ENCODE data around the gene HDAC4. TPM values are rescaled to one million over a fixed set of nuclear protein-coding genes. Genes with fewer than 3 reads are reported as not detected.

Gene HDAC4
- total and polyA plus RNA-seq, 2 of the 4 experiments (the other 2 are of a cell fraction) = 4.1 to 7.2 TPM

GRCh38 chr2:239381709-239382134 is 19.1 kb downstream of the HDAC4 start:
- Histone ChIP-seq H4K5ac (ENCODE audit: low read depth, low read length) (no peak overlapping the region), H3K27ac (ENCODE audit: insufficient read depth, low read length) (no peak overlapping the region), H3K18ac (ENCODE audit: low read depth, low read length) (no peak overlapping the region), H3K4me1 (ENCODE audit: control insufficient read depth, insufficient read depth, low read length) (no peaks in the 10 kb centered on the region; the same call in 1 of the 2 replicates), H3K9ac (ENCODE audit: low read depth, low read length) (no peak overlapping the region), H2AFZ (replicated peaks; ENCODE audit: low read length, poor library complexity) (no peak overlapping the region), H2BK15ac (ENCODE audit: low read depth, low read length) (no peak overlapping the region), H3K14ac (replicated peaks; ENCODE audit: low read depth, low read length) (no peak overlapping the region), H2BK5ac (ENCODE audit: low read depth, low read length, poor library complexity, severe bottlenecking) (no peak overlapping the region), H4K20me1 (ENCODE audit: insufficient read depth, low read length) (peaks cover 55% of the 10 kb centered on the region), H3K36me3 (ENCODE audit: control insufficient read depth, insufficient read depth, low read length) (peaks cover 26% of the 10 kb centered on the region), H2BK20ac (ENCODE audit: low read depth, low read length) (no peak overlapping the region), H3K4me2 (ENCODE audit: low read depth, low read length) (no peak overlapping the region), H3K56ac (ENCODE audit: extremely low read depth, insufficient read depth, low read length) (no peak overlapping the region), H3K23ac (ENCODE audit: low read depth, low read length) (no peak overlapping the region), H3K79me1 (ENCODE audit: low read depth in 1 of 2, low read length in 2 of 2) (peaks cover 34 to 82% of the 10 kb centered on the region in 2 experiments), H4K91ac (ENCODE audit: insufficient read depth, low read depth, low read length) (no peak overlapping the region), H2AK9ac (replicated peaks; ENCODE audit: low read depth, low read length, poor library complexity) (no peak overlapping the region), H4K8ac (ENCODE audit: low read depth in 2 of 2, low read length in 2 of 2) (no peak overlapping the region), H2BK120ac (ENCODE audit: low read depth, low read length) (no peak overlapping the region), H3K4me3 (ENCODE audit: insufficient read depth, low read depth, low read length) (no peak overlapping the region), H3K9me3 (ENCODE audit: control insufficient read depth, insufficient read depth, low read length) (no peaks in the 10 kb centered on the region), H3K27me3 (ENCODE audit: control insufficient read depth, insufficient read depth, low read length) (no peaks in the 10 kb centered on the region), H3K9me1 (ENCODE audit: insufficient read depth, low read length) (peaks cover 10% of the 10 kb centered on the region; the same call in 1 of the 2 replicates), H3K4ac (ENCODE audit: low read depth, low read length) (no peak overlapping the region), H2AK5ac (ENCODE audit: low read depth, low read length) (no peak overlapping the region)
- POLR2A ChIA-PET (ENCODE audit: unreplicated experiment) = no interaction called here
- intact Hi-C loops (cut with micrococcal nuclease) = no loop called here
- DNase-seq (no peak), ATAC-seq (ENCODE audit: low read depth) (no peak)
- dilution Hi-C loops (cut with HindIII; ENCODE audit: low sequenced_read_pairs, unreplicated experiment) = no loop called here
- TF ChIP-seq SMC3 (IDR thresholded peaks at IDR 0.05; ENCODE audit: low read depth, low read length) = no peak
- TF ChIP-seq CHD1 (IDR thresholded peaks at IDR 0.05; ENCODE audit: low read depth, low read length) = no peak
- no peak for TF ChIP-seq POLR2A (IDR thresholded peaks at IDR 0.05; ENCODE audit: low read depth, low read length)
- TF ChIP-seq FOS (IDR thresholded peaks at IDR 0.05; ENCODE audit: low read depth, low read length) = no peak
- no peak for TF ChIP-seq RAD21 (IDR thresholded peaks at IDR 0.05; ENCODE audit: low read length)
- TF ChIP-seq CEBPB (IDR thresholded peaks at IDR 0.05; ENCODE audit: low read depth, low read length) = no peak
- no peak for TF ChIP-seq RFX5 (IDR thresholded peaks at IDR 0.05; ENCODE audit: low read depth, low read length)
- no peak for TF ChIP-seq USF2 (IDR thresholded peaks at IDR 0.05; ENCODE audit: low read depth, low read length)
- TF ChIP-seq ELK1 (IDR thresholded peaks at IDR 0.05; ENCODE audit: borderline replicate concordance, low read depth, low read length) = no peak
- WGBS, 2 experiments (ENCODE audit: extremely low coverage in 2 of 2, insufficient read length in 1 of 2) = 80% methylated on average over 1 of the region's 7 CpGs; no CpG with 5 or more reads in 1 of the 2 experiments
- in situ Hi-C loops (cut with MboI; ENCODE audit: low sequenced_read_pairs) = no loop called here
- CTCF ChIA-PET = no interaction called here
- BruUV-seq (replicated peaks) = no TSS peak

All from IMR-90 (cell line).